Activated CD8-positive, alpha-beta memory T cell treated with anti-CD3 and anti-CD28 coated beads for 24 hours (primary cell): ENCODE data around the gene NFATC1.

Experiments
- DNase-seq: peaks from one replicate; pipeline ENCODE4 v3.0.0-alpha.2; 2020

Gene NFATC1

DNA sequence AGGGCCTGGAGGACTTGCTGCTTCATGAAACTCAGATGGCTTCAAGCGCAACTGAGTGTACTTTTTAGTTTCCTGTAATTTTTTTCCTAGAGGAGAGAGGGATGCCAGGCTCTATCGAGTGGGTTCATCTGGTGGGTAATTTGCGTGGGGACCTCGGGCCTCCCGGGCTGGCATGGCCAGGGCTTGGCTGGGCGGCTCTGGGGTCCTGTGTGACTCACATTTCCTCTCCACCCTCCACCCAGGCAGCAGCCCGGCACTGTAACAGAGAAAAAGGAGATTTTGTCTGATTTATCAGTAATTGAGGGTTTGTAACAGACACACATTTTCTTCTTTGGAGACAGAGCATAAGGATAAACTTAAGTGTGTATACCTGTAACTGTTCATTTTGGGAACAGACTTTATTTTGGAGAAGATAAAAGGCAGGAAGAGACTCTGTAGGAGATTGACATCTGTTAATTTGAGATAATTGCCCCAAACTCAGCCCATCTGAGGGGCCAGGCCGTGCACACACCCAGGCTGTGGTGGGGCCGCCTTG, 64.3 kb downstream of the NFATC1 start:
- no peak for DNase-seq

DNA sequence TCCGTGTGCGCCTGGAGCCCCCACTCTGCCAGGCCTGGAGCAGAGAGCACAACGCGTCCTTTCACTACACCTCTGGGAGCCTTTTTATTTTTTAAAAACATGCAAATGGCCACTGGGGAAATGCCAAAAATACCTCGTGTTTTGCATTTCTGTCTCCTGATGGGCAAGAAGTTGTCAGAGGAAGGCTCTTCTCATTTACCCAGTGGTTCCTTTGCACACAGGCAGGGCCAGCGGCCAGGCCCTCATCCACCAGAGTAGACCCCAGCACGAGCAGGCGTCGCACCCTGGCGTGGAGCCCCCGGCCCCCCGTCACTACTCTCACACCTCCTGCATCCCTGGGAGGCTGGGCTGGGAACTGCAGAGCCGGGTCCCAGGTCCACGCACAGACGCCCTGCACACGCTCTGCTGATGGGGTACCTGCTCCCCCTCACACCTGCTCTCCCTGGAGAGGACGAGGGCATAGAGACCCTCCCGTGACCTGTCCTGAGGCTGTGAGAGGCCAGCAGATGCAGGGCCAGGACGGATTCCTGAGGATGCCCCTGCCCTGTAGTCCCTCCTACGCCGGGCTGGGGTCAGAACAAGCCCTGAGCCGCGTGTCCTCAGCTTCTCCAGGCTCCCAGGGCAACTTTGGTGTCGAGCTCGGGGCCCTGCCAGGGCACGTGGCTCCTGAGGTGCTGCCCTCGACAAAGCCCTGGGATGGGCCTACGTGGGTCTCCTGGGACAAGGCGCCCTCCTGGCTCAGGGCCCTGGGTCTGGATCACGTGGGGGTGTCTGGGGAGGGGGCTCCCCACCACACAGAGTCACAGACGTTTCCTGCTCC, 65.0 kb downstream of the NFATC1 start:
- DNase-seq: no peak

GRCh38 chr18:79461627-79462026, 65.9 kb downstream of the NFATC1 start:
- DNase-seq: no peak

- DNase-seq: no peak
Measured at GRCh38 chr18:79463424-79463960, 67.8 kb downstream of the NFATC1 start.

- DNase-seq: no peak
Measured at GRCh38 chr18:79465392-79465991, 69.8 kb downstream of the NFATC1 start.

GRCh38 chr18:79466591-79466990, 70.9 kb downstream of the NFATC1 start:
- no peak for DNase-seq

- no peak for DNase-seq
Measured at GRCh38 chr18:79467126-79467525, 71.4 kb downstream of the NFATC1 start.

GRCh38 chr18:79468119-79468789, 72.5 kb downstream of the NFATC1 start:
- DNase-seq: no peak

DNA sequence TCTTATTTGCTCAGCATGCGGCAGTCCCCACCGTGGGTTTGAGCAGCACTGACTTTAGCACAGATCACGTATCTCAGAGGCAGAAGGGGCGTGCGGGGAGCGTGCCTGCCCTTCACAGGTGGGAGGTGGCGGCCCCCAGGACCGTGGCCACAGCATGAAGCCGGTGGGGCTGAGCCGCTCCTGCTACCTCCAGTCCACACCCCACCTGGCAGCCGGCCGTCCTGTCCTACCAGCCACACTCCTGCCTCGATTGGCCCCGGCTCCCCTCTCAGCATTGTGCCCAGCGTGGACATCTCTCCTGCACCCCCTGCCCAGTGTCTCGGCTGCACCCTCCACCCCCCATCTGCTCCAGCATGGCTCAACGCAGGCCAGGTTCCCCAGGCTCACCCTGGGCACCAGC, 73.6 kb downstream of the NFATC1 start:
- no peak for DNase-seq

DNA sequence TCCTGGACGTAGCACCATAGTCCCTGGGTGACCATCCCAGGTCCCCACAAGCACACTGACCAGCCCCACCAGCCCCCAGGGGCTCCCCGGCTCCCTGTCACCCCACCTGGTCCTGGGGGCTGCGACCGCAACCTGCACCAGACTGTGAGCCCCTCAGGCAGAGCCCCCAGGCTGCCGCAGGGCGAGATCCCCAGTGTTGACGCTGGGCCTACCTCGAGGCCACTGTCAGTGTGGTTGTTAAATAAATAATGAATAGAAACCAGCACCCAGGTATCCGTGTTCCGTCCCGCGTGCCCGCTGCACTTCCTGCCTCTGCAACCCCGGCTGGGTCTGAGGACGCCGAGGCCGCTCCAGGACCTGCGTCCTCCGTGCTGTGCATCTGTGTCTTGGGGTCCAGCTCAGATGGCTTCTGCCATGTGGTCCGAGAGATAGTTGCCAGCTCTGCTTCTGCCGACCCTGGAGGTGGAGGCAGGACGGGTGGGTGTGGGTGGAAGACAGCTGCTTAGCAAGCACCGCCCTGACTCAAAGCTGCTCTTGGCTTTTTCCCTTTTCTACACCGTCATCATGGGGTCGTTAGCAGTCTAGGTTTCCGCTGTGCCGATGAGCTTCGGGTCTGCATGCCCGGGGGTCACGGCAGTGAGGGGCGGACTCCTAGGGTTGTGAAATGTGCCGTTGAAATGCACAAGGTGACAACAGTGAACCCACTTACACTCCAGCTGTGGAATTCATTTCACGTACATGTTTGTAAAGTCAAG, 74.2 kb downstream of the NFATC1 start:
- DNase-seq: no peak

DNA sequence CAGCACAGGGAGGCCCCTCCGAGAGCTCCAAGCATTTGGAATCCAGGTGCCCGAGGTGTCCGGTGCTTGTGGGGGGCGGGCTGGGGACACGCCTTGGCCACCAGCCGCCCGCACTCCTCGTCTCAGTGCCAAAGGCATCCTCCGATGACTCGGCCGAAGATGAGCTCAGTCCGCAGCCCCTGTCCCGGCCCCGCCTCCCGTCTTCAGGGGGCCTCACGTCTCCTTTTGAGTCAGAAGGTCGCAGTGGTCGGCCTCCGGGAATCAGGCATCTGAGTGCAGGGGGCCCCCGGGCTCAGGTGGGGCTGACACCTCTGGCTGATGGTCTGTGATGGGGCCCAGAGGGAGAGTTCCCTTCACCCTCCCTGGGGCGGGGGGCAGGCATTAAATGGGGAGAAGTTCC, 74.8 kb downstream of the NFATC1 start:
- no peak for DNase-seq

DNA sequence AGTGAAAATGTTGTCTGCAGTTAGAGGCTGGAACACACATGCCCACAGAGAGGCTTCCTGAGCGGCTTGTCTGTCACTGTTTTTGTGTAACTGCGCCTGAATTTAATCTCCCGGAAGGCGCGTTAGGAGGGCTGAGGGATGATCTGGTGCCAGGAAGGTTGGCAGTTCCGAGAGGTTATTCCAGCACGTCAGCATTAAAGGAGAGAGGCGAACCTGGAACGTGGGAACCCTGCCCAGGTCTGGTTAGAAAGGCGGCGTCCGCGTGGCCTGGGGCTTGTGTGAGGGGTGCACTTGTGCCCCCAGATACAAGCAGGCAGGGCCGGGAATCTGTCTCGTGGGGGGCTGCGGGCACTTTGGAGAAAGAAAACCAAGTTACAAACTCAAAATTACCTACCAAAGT, 75.3 kb downstream of the NFATC1 start:
- no peak for DNase-seq

DNA sequence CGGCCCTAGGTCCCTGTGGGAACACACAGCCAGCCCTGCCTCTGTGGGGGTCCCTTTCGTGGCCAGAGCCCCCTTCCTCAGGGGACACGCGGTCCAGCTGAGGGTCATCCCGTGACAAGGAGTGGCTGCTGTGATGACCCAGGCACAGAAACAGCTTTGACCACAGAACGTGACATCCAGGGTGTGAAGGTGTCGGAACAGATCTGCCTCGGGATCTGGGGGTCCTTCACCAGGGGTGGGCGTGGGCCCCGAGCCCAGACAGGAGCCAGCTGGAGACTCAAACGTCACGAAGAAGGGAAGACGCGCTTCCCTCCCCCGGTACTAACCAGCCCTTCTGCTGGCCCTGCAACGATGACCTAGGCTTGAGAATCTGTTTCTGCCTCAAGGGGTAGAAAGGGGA, 75.9 kb downstream of the NFATC1 start:
- no peak for DNase-seq

DNA sequence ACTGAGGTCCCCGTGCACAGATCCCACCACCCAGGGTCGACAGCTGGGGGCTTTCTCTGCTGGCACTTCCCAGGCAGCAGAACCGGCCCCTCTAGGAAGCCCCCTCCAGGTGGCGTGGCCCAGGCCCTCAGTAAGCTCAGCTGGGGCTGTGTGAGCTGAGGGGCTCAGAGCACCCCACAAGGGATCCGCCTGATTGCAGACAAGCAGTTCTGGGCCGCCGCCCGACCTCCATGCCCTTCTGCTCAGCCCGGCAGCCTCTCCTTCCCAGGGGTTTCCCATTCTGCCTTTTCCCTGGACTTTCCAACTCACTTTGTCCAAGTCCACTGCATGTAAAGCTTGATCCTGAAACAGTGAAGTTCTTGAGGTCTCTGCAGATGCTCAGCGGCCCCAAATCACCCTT, 76.4 kb downstream of the NFATC1 start:
- DNase-seq: no peak

- no peak for DNase-seq
Measured at GRCh38 chr18:79472946-79473345, 77.2 kb downstream of the NFATC1 start.

DNA sequence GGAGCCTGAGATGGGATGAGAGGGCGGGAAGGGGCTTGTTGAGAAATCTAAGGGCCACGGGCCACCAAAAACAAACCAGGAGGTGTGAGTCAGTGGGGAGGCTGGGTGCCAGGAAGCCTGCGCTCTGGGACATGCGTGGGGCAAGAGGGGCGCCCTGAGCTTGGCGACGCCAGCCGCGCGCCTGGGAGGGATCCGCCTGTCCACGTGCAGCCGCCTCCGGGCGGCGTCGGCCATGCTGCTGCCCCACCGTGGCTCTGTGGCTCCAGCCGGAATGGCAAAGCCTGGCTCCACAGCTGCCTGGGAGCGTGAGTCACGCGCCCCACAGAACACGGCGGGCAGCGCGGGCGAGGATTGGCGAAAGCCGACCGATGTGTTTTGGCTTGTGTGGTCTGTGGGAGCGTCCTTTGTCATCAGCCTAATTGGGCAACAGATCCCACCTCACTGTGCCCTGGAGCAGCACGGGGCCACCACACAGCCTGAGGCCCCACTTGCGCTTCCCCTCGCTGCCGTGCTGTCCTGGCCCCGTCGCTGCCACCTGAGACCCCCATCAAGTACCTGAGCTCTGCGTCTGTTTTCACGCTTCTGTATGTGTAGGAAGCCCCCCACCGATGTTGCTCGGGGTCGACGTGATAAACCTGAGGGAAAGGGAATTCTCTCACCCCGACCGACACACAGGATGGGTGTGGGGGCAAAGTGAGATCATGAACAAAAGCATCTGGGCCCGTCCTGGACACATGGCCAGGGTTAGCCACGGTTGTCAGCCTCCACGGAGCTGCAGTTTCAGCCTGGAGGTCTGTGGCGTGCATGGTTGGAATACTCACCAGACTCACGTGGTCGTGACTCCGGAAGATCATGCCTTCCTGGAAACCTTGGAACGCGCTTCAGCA, 80.5 kb downstream of the NFATC1 start:
- DNase-seq: no peak

GRCh38 chr18:79476918-79477571, 81.3 kb downstream of the NFATC1 start:
- no peak for DNase-seq

- DNase-seq: no peak
Measured at GRCh38 chr18:79477711-79478483, 82.2 kb downstream of the NFATC1 start.

- no peak for DNase-seq
Measured at GRCh38 chr18:79478484-79479115, 82.9 kb downstream of the NFATC1 start.
